GM12801 (cell line): Measurements from ENCODE around the gene SCAANT1.

ENCODE experiments used
- TF ChIP-seq, protein P1 (sequence below): IDR thresholded peaks from one replicate; pipeline ENCODE4 v1.5.1; 2011; ENCODE audit warnings: control low read depth; ENCODE audit not compliant: insufficient read length; ENCODE audit errors: extremely low read depth

SCAANT1 gene

DNA sequence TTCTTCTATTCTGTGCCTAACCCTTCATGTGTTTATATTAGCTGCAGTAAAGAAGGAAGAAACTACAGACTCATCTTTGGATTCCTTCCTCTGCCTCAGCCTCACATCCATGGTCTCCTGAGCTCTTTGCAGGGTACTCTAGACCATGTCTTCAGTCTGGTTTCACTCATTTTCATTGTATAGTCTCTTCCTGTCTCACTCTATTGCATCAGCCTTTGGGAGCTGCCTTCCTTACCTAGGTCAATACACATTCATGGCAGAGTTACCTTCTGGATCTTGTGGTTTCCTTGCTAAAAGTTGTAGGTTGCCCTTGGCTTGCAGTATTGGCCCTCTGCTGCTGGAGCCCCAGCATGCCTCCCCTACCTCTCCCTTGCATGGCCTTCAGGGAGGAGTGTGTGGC, 31.5 kb upstream of the SCAANT1 start:
- TF ChIP-seq, protein P1, sequence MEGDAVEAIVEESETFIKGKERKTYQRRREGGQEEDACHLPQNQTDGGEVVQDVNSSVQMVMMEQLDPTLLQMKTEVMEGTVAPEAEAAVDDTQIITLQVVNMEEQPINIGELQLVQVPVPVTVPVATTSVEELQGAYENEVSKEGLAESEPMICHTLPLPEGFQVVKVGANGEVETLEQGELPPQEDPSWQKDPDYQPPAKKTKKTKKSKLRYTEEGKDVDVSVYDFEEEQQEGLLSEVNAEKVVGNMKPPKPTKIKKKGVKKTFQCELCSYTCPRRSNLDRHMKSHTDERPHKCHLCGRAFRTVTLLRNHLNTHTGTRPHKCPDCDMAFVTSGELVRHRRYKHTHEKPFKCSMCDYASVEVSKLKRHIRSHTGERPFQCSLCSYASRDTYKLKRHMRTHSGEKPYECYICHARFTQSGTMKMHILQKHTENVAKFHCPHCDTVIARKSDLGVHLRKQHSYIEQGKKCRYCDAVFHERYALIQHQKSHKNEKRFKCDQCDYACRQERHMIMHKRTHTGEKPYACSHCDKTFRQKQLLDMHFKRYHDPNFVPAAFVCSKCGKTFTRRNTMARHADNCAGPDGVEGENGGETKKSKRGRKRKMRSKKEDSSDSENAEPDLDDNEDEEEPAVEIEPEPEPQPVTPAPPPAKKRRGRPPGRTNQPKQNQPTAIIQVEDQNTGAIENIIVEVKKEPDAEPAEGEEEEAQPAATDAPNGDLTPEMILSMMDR: no peak

- TF ChIP-seq, protein P1: no peak
Measured at GRCh38 chr3:63942528-63942927, 30.3 kb upstream of the SCAANT1 start.

DNA sequence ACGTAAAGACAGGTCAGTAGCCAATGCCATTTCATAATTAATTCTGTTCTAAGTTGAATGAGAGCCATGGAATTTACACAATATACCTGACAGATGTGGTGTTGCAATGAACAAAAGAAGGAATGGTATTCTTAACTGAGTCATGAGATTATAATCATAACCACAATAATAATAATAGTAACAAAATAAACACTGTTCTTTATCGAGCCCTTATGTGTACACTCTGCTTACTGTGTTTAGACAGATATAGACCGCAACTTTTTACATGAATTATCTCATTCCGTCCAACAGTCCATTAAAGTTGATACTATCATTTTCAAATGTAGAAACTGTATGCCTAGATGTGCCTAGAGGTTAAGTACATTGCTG, 28.2 kb upstream of the SCAANT1 start:
- TF ChIP-seq, protein P1: no peak

DNA sequence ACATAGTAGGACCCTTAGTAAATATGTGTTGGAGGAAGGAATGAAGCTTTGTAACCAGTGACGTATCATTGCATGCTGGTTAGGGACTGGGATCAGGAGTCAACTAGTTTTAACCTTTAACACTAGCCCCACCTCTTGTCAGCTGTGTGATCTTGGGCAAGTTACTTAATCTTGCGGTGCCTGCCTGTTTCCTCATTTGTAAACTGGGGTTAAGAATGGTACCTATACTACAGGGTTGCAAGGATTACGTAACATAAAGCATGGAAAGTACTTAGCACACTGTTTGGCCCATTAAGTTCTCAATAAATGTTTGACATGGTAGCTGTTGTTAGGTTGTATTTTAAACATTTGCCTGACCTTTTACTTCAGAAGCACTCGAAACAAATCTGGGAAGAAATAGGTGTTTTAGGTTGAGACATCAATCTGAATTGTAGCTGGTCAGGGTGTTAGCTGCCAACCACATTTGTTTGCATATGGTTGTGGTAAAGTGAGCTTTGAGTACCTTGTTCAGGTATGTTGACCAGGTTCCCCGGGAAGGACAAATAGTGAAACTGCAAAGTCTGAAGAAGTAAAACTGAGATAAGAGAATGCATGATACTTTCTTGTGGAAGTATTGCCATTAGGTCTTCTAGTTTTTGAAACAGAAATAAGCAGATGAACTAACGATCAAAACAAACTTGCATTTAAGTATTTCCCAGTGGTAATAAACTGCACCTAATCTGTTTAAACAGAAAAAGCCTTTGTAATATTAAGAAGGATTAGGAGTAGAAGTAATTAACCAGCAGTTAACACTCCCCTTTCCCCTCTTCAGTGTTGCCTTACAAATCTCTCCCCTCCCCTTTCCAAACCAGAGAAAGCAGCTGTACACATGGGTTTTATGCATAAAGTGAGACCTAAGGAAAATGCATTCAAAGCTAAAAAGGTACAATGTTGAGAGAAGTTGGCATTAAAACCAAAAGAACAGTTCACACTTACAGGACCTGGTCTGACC, 25.8 kb upstream of the SCAANT1 start:
- TF ChIP-seq, protein P1: no peak

DNA sequence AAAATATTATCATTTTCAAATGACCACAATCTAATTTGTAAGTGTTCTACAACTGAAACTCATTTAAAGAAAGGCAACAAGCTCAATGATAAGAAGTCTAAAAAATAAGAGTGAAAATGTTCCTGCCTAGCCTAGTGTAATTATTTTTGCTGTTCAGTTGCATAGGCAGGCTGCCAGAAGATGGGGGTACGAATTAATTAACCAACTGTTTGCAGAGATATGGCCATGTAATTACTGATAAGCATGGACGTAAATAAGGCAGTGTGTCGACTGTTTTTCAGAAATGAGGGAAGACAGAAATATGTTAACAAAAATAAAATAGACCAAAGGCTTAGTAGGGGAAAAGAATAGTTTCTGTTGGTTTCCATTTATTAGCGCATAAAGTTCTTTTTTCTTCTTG, 24.7 kb upstream of the SCAANT1 start:
- TF ChIP-seq, protein P1: no peak

GRCh38 chr3:63934041-63934866, 22.1 kb upstream of the SCAANT1 start:
- TF ChIP-seq, protein P1: no peak

DNA sequence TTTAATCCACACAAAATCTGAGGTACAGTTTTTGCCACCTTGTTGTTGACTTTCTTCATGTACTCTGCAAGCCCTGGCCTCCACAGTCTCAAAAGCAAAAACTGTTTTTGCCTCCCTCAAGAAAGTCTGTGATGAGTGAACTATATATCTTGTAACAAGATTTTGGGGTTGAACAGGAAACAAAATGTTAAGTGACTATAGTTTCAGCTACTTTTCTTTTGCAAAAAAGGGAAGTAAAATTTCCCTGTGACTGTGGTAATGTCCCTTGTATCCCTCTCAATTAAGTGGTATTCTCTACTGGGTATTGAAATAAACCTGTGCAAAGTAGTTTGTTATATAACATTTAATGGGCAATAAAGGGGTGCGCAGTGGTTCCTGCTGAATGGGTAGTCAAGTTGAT, 21.3 kb upstream of the SCAANT1 start:
- TF ChIP-seq, protein P1: no peak
